ENCODE measurements around the gene SLBP. TPM values are rescaled to one million over a fixed set of nuclear protein-coding genes. Genes with fewer than 3 reads are reported as not detected.
A peak's percentile ranks its signal among the peaks of the same experiment; 100 is the strongest.

Gene SLBP
- 13.7 TPM for total RNA-seq
- long read RNA-seq, partial matches to known transcripts = 2 of 7 reads
- long read RNA-seq, other reads (novel, unspliced or antisense) = 2 of 7 reads

DNA sequence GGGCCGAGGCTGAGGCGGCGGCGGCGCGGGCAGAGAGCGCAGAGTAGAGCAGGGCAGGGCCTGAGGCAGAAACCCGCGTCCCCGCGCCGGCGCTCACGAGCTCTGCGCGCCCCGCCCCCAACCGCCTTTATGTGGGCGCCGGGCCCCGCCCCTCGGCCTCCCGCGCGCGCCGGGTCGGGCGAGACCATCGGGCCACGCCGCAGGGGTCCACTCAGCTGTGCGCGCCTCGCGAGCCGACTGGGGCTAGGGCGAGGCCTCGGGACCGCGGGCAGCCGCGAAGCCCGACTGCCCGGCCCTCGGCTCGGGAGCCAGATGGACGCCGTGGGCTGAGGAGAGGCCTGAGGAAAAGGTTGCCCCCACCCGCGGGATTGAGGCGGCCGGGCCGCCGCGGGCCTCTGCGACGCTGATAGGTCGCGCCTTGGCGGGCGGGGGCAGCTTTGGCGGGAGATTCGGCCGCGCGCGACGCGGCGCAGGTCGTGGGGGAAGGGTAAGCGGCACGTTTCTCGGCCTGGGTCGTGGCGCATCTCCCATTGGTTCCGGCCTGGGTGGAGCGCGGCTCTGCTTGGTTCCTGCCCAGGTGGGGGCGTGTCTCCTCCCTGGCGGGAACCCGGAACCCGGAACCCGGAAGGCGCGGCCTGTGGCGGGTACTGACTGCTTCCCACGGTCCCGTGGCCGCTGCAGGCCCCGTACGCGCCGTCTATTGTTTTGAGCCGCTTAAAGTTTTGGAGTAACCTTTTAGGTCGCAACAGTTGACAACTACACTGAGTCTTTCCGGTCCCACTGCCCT lies at the start of gene SLBP:
Gene SLBP (minus strand): TSS at position 104 of the 787 bp plus-strand sequence. CDS start 131 bp downstream, outside the sequence.
- DNase-seq (ENCODE audit: missing footprints) (peak; percentile 98), ATAC-seq (peak; percentile 94)
- intact Hi-C loops (cut with DNase I) = no loop called here

DNA sequence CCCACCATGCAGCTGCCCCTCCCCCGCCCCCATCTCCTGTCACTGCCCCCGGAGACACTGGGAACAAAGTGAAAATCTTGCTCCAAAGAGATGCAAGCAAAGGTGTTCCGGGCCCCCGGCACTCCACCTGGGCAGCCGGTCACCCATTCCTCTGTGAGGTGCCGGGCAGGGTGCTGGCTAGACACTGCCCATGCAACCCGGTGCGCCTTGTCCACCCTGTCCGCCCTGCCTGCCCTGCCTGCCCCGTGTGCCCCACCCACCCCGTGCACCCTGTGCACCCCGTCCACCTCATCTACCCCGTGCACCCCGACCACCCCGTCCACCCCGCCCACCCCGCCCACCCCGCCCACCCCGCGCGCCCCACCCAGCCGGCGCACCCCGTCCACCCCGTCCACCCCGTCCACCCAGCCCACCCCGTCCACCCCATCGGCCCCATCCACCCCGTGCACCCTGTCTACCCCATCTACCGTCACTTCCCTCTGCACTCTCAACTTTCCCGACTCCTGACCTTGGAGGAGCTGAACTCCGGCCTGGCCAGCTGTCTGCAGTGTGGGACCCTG lies 49.1 kb upstream of the SLBP start:
- ATAC-seq = no peak
- intact Hi-C loops (cut with DNase I) = no loop called here
- DNase-seq (ENCODE audit: missing footprints) = no peak

DNA sequence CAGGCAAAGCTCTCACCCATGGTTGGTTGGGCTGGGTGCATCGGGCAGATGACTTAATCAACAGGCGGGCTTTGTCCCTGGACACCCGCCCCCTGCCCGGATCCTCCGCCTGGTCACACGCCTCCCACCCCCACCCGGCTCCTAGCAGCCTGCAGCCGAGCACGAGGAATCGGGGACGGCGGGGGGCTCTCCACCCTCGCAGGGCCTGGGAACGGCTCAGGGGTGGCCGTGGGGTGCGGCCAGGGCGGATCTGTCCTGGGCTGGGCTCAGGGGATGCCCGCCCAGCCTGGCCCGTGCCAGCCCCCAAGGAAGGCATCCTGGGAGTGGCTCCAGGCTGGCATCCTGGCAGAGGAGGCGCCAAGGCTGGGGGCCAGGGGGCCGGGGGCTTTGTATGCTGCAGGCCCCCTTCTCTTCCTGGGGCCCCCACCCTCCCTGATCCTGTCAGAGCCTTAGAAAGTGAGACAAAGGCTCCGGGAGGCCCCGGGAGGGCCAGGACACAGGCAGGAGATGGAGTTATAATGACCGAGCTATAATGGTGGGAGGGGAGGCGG lies 48.5 kb upstream of the SLBP start:
- intact Hi-C loops (cut with DNase I) = no loop called here
- ATAC-seq (no peak), DNase-seq (ENCODE audit: missing footprints) (no peak)

DNA sequence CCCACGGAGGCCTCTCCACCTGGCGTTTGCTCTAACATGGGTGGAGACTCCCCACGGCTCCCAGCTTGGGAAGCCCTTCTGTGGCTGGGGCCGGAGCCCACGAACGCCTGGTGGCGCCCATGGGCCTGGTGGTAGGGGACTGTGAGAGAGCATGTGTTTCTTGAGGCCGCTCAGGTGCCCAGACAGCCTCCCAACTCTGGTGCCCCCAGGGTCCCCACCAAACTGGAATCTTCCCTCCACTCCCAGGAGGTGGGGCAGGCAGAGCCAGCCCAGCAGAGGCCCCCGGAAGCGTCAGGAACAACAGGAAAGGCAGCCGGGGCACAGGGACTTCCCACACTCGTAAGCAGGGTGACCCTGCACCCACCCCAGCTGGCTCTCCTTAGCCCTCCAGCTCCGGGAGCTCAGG lies 47.7 kb upstream of the SLBP start:
- intact Hi-C loops (cut with DNase I) = no loop called here
- no peak for ATAC-seq

DNA sequence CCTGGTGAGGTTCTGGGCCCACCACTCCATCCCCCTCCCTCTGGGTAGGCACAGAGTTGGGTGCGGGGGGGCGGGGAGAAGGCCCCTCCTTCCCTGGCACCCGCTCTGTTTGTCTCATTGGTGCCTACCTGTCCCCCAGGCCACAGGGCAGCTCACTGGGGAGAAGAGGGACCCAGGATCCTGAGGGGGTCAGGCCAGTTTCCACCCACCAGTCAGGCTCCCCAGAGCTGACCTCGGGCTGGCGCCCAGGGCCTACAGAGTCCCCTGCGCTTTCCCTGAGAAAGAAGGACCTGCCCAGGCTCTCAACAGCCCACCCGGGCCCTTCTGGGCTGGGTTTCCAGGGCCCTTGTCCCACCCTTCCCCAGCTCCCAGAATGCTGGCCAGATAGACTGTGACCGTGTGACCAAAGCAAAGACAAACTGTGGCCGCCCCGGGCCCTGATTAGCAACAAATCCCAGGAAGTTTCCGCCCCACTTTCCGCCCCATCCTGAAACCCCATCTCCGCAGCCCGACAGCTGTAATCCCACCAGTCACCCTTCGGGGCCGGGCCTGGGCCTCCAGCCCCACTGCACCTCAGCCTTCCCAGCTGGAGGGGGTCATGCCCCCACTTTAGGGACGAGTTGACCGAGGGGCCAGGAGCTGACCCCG lies 47.2 kb upstream of the SLBP start:
- intact Hi-C loops (cut with DNase I) = no loop called here
- ATAC-seq = no peak
- DNase-seq (ENCODE audit: missing footprints) = no peak

More for the DNA sequence above, 47.7 kb upstream of the SLBP start:
- DNase-seq (ENCODE audit: missing footprints) = no peak

DNA sequence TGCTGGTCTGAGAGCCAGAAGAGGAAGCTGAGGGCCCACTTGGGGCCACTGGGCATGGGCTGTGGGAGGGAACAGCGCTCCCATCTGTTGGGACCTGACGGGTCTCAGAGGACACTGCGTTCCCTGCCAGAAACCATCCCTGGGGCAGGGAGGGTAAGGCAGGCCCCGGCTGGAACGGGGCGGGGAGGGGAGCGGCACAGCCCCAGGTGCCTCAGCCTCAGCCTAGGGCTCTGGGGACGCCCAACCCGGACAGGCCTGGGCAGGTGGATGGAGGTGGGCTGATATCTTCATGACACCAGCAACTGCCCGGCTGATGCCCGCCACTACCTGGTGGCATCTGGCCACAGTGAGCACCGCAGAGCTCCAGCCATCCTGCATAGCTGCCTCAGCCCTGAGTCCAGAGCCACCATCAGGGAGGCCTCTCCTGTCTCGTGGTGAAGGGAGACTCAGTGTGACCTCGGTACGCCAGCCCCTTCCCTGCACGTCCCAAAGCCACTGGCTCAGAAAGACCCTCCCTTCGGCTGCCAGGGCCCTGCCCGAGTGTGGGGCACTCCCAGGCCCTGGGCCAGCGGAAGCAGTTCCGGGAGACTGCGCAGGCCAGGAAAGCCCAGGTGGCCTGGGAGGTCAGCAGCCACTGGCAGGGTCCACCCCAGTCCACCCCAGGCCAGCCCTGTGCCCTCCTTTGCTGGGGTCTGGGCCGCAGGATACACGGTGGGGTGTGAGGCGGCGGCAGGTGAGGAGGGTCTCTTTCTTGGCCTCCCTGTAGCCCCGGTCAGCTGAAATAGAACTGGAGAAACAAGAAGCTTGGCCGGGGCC lies 46.4 kb upstream of the SLBP start:
- intact Hi-C loops (cut with DNase I) = no loop called here
- DNase-seq (ENCODE audit: missing footprints) = no peak
- no peak for ATAC-seq

DNA sequence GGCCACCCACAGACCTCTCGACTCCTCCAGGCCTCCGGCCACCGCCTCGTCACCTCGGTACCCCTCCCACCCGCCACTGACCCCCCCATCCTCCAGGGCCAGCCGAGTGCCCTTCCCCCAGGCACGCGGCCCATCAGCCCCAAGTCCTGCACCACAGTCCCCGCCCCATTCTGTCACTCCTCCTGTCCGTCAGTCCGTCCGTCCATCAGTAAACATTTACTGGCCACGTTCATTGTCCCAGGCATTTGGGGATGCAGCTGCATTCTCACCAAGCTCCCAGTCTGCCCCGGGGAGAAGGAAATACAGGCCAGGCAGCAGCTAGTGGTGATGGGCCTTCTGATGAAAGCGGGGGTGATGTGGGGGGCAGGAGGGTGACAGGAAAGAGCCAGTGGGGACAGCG lies 45.7 kb upstream of the SLBP start:
- DNase-seq (ENCODE audit: missing footprints) (no peak), ATAC-seq (no peak)
- intact Hi-C loops (cut with DNase I) = no loop called here

DNA sequence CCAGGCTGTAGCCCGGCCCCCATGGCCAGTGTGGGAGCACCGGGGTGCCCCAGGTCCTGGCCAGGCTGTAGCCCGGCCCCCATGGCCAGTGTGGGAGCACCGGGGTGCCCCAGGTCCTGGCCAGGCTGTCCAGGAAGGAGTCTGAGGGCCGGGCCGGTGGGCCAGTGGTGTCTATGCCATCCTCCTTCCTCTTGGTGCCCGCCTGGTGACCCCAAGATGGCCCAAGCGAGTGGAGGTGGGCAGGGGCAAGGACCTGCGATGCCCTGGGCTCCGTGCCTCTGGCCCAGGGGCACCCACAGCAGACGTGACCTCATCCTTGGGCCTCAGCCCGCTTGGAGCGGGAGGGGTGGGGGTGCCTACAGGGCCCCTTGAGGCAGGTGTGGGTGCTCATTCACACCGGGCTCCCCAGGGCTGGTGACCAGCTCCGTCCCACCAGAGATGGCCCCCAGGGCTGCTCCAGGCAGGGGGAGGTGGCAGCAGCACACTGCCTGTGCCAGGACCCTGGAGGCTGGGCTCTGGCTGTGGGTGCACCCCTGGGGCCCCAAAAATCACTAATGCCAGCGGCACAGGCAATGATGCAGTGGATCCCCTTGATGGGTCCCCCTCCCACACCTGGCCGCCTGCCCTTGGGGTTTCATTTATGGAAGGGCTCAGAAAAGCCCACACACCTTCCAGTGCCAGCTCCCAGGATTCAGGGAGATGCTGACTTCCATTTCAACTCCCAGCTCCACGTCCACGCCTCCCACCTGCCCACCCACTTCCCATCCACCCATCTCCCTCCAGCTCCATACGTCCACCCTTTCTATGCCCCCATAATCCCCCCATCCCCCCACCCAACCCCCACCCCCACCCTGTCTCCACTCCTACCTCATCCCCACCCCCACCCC lies 45.0 kb upstream of the SLBP start:
- no peak for ATAC-seq
- DNase-seq (ENCODE audit: missing footprints) = no peak
- intact Hi-C loops (cut with DNase I) = no loop called here

DNA sequence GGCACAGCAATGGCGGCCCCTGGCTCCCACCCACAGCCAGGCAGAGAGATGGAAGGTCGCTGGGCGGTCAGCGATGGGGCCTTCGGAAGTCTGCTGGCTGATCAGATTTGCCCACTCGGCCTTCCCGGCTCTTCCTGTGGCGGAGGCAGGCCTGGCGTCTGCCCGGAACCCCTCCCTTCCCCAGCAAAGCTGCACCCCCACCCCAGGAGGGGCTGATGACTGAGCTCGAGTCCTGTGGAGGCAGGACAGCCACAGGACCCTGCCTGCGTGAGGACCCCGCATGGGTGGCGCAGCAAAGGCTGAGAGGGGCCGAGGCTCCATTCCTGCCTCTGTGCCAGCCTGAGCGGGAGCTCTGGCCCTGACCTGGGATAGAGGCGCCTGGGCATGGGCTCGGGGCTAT lies 44.0 kb upstream of the SLBP start:
- ATAC-seq (no peak), DNase-seq (ENCODE audit: missing footprints) (no peak)
- intact Hi-C loops (cut with DNase I) = no loop called here

DNA sequence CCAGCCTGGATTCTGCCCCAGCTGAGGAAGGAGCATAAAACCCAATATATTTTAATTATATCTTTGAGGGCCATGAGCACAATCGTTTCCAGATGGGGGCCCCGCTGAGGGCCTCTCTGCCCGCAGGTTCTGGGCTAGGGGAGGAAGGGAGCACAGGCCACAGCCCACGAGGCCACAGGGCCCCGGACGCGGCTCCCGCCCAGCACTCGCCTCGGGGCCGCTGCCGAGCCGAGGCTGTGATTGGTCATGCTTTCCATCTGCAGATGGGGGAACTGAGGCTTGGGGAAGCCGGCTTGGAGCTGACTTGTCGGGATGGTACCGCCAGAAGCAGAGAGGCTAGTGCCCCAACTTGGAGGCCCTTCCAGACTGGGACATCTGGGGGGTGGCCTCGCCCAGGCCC lies 43.2 kb upstream of the SLBP start:
- intact Hi-C loops (cut with DNase I) = no loop called here
- no peak for ATAC-seq
- DNase-seq (ENCODE audit: missing footprints) = no peak

DNA sequence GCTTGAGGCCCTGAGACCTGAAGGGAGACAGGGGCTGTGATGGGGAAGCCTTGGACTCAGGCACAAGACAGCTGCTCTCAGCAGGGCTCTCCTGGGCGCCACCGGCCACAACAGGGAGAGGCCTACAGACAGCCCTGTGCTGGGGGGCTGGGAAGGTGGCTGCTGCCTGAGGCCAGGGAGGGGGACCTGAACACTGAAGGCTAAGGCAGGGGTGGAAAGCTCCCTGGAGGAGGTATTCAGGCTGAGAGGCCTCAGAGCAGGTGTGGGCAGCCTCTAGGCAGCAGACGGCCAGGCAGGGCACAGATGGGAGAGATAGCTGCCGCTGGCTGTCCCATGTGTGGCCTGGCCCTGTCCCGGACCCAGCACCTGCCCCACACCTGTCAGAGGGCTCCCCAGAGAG lies 42.2 kb upstream of the SLBP start:
- ATAC-seq (no peak), DNase-seq (ENCODE audit: missing footprints) (no peak)
- intact Hi-C loops (cut with DNase I) = no loop called here

DNA sequence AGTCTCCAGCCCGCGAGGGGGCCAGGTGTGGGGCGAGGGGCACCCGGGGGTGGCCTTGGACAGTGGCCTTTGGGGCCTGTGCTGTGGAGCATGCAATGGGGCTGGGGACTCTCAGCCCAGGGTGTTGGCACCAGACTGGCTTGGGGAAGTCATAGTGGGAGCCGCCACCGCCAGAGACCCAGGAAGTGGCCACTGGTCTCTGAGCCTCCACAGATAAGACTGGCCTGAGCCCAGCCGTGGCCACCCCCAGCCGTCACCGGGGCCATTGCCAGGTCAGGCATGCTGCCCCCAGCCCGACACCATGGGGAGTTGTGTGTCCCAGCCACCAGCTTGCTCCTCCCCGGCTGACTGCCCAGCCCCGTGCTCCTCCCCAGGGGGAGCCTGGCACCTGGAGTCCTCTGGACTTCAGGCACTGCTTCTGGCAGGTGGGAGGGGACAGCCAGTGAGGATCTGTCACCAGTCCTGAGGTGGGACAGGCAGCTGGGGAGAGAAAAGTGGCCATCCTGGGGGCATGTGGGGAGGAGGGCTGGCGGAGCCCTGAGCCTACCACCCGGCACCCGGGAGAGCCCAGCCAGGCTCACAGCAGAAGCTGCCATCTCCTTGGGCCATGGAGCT lies 41.7 kb upstream of the SLBP start:
- intact Hi-C loops (cut with DNase I) = no loop called here
- DNase-seq (ENCODE audit: missing footprints) (no peak), ATAC-seq (no peak)

DNA sequence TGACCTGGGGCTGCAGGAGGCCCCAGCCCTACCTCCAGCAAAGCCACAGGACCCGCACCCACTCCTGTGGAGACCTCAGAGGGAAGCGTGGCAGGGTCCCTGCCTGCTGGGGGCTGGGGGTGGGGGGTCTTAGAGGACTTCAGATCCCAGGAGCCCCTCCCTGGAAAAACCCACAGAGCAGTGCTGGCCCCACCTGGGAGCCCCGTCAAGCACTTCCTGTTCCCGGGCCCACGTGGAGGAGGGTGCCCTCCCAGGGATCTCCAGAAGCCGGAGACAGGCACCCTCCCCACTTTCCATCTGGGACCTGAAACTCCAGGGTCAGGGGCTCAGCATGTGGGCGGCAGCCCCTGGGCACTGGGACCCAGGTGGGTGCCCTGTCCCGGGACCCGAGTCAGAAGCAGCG lies 41.2 kb upstream of the SLBP start:
- DNase-seq (ENCODE audit: missing footprints) (no peak), ATAC-seq (no peak)
- intact Hi-C loops (cut with DNase I) = no loop called here

DNA sequence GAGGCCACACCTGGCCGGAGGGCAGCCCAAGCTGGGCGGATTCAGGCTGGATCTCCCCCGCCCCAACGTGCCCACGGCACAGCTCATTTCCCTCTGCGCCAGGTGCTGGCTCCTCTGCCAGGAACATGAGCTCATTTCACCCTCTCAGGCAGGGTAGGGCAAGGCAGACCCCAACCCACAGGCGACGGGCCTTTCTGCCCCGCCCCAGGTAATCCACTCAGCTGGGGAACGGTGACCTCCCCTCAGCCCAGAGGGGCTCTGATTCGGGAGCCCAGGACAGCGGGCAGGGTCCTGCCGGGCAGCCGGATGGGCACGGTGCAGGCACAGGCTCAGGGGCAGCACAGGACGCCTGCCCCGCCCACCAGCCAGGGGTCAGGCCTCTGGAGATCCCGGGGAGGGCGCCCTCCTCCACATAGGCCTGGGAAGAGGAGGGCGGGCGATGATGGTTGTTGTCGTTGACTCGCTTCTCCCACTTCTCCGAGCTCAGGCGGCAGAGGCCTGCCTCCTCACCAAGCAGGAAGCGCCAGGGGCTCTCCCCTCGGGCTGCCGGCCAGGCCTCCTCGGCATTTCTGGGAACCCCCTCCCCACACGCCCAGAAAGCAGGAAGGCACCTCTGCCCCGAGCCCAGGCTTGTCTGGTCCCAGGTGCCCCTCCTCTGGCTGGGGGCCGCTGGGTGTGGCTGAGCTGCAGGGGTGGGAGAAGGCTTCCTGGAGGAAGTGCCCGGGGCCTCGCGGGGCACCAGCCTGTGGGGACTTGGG lies 40.3 kb upstream of the SLBP start:
- DNase-seq (ENCODE audit: missing footprints) (no peak), ATAC-seq (no peak)
- intact Hi-C loops (cut with DNase I) = no loop called here

DNA sequence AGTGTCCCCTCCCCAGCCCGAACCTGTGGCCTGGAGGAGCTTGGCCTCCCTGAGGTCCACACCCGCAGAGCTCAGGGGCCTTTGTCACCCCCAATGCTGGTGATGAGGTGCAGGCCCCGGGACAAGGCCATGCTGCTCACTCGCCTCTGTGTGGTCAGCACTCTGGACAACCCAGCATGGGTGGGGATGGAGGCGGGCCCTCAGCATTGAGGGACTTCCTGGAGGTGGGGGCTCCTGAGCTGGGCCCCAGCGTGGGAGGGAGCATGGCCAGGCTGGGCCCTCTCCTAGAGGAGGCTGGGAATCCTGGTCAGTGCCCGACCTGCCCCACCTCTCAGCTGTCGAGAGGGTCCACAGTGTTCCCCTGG lies 39.8 kb upstream of the SLBP start:
- intact Hi-C loops (cut with DNase I) = no loop called here
- no peak for DNase-seq (ENCODE audit: missing footprints)
- no peak for ATAC-seq

DNA sequence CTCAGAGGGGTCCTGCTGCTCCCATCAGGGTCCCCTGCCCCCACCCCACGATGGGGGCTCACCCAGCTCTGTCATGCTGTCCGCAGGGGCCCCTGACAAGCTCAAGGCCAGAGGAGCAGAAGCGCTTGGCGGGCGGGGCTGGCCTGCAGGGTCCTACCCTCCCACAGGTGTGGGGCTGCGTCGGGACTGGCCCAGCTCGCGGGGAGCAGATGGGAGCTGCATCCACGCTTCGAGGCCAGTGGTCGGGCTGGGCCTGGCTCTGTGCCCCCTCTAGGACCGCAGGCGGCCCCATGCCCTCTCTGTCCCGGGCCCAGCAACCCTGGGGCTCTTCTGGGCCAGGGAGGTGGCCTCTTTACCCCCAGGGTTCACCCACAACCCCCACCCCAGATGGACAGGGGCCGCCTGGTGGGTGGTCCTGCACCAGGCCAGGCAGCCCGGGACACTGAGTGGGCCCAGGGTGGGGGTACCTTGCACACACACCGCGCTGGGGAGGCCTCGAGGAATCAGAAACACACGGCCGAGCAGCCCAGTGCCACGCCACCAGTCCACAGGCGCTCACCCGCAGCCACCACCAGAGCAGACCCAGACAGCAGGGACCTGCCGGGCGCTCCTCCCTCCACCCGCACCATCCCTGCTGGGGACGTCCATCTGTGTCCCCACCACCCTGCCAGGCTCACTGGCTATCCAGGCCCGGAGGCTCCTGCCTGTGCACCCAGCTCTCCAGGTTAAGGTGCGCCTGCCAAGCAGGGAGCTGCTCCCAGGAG lies 39.2 kb upstream of the SLBP start:
- no peak for DNase-seq (ENCODE audit: missing footprints)
- intact Hi-C loops (cut with DNase I) = no loop called here

More for the DNA sequence above, 39.2 kb upstream of the SLBP start:
- ATAC-seq = no peak
